ENCODE measurements around the gene LRP8.
"Not testable (repeated sequence)": the region's sequence is repeated elsewhere in the genome, so short reads cannot be mapped to it uniquely, and the experiment has no call there.

LRP8 gene

GRCh38 chr1:53303243-53303642, 24.6 kb downstream of the LRP8 start:
- DNase-seq = no peak

GRCh38 chr1:53299233-53299632, 28.6 kb downstream of the LRP8 start:
- no peak for DNase-seq

- DNase-seq = no peak
Observed at GRCh38 chr1:53298045-53298637, 29.7 kb downstream of the LRP8 start.

GRCh38 chr1:53297195-53297594, 30.7 kb downstream of the LRP8 start:
- DNase-seq = no peak

GRCh38 chr1:53296117-53296749, 31.6 kb downstream of the LRP8 start:
- no peak for DNase-seq

- no peak for DNase-seq
Observed at GRCh38 chr1:53295726-53296116, 32.1 kb downstream of the LRP8 start.

- no peak for DNase-seq
Observed at GRCh38 chr1:53295295-53295694, 32.6 kb downstream of the LRP8 start.

- no peak for DNase-seq
Observed at GRCh38 chr1:53294567-53294966, 33.3 kb downstream of the LRP8 start.

- no peak for DNase-seq
Observed at GRCh38 chr1:53294061-53294460, 33.8 kb downstream of the LRP8 start.

- DNase-seq = no peak
Observed at GRCh38 chr1:53293123-53293522, 34.7 kb downstream of the LRP8 start.

- DNase-seq = no peak
Observed at GRCh38 chr1:53292690-53293089, 35.2 kb downstream of the LRP8 start.

- no peak for DNase-seq
Observed at GRCh38 chr1:53291574-53291973, 36.3 kb downstream of the LRP8 start.

GRCh38 chr1:53288790-53289429, 39.0 kb downstream of the LRP8 start:
- no peak for DNase-seq

GRCh38 chr1:53288002-53288789, 39.7 kb downstream of the LRP8 start:
- no peak for DNase-seq

GRCh38 chr1:53286955-53287354, 40.9 kb downstream of the LRP8 start:
- DNase-seq = no peak

- DNase-seq = no peak
Observed at GRCh38 chr1:53285969-53286760, 41.7 kb downstream of the LRP8 start.

- no peak for DNase-seq
Observed at GRCh38 chr1:53285546-53285945, 42.3 kb downstream of the LRP8 start.

- no peak for DNase-seq
Observed at GRCh38 chr1:53284224-53285020, 43.4 kb downstream of the LRP8 start.

GRCh38 chr1:53283156-53283555, 44.7 kb downstream of the LRP8 start:
- not testable (repeated sequence) for DNase-seq

- no peak for DNase-seq
Observed at GRCh38 chr1:53281133-53281532, 46.7 kb downstream of the LRP8 start.

- DNase-seq = no peak
Observed at GRCh38 chr1:53280496-53280895, 47.4 kb downstream of the LRP8 start.

Measured in GOT3 (cell line).